Measurements from ENCODE around the gene CCDC17. TPM values are rescaled to one million over a fixed set of nuclear protein-coding genes. Genes with fewer than 3 reads are reported as not detected.

CCDC17 gene
- total and polyA plus RNA-seq, 2 of the 8 experiments (the other 6 are each of a cell fraction or from before 2014, with no cell fraction given) = 0.95 to 2.0 TPM

GRCh38 chr1:45604239-45604638, 19.6 kb downstream of the CCDC17 start:
- Histone ChIP-seq H3K23me2 (ENCODE audit: low read depth, low read length) (no peaks in the 10 kb centered on the region), H3K27me3 (replicated peaks in 1 of 4; ENCODE audit: control insufficient read depth in 3 of 4, extremely low read depth in 1 of 4, insufficient read depth in 3 of 4, low read length in 3 of 4) (no peaks in the 10 kb centered on the region), H3K14ac (ENCODE audit: insufficient read length) (no peak overlapping the region), H2AFZ (ENCODE audit: low read length) (no peak overlapping the region), H3K9ac (replicated peaks in 1 of 4; ENCODE audit: extremely low read depth in 1 of 4, low read depth in 3 of 4, low read length in 3 of 4) (no peak overlapping the region), H2BK5ac (ENCODE audit: low read depth, low read length) (no peak overlapping the region), H2BK120ac (replicated peaks; ENCODE audit: low read depth, low read length) (no peak overlapping the region), H3K79me2 (ENCODE audit: control insufficient read depth in 1 of 2, insufficient read depth in 2 of 2, low read length in 2 of 2) (peaks cover under 1 to 97% of the 10 kb centered on the region in 2 experiments), H3K27ac (ENCODE audit: low read depth, low read length) (no peak overlapping the region), H2AK5ac (ENCODE audit: low read depth, low read length) (no peak overlapping the region), H2BK12ac (ENCODE audit: low read depth, low read length) (no peak overlapping the region), H3K36me3 (ENCODE audit: control insufficient read depth in 2 of 4, insufficient read depth in 4 of 4, low read length in 3 of 4) (peaks cover 21 to 79% (median 58%) of the 10 kb centered on the region in 4 experiments; a peak in 7 of 8 replicates), H3K23ac (ENCODE audit: insufficient read length) (no peak overlapping the region), H3K56ac (replicated peaks; ENCODE audit: insufficient read length, low read depth, low read length) (no peak overlapping the region), H3K79me1 (ENCODE audit: low read depth, low read length) (peaks cover 2% of the 10 kb centered on the region), H4K91ac (replicated peaks; ENCODE audit: insufficient read length, low read length) (no peak overlapping the region), H2BK20ac (ENCODE audit: low read length) (no peak overlapping the region), H3K4ac (replicated peaks; ENCODE audit: insufficient read length, low read depth, low read length) (no peak overlapping the region), H3K9me3 (ENCODE audit: insufficient read depth in 2 of 2, low read depth in 1 of 2, low read length in 1 of 2) (no peaks in the 10 kb centered on the region), H3K4me2 (ENCODE audit: insufficient read depth in 1 of 2, low read depth in 2 of 2, low read length in 2 of 2) (no peak overlapping the region), H4K8ac (ENCODE audit: extremely low read depth, insufficient read depth, low read length) (no peak overlapping the region), H3K4me1 (replicated peaks in 1 of 4; ENCODE audit: control insufficient read depth in 3 of 4, insufficient read depth in 4 of 4, low read length in 3 of 4) (no peaks in the 10 kb centered on the region; a peak in 1 of 7 replicates), H3K18ac (ENCODE audit: extremely low read depth, low read length) (no peak overlapping the region), H3K4me3 (ENCODE audit: extremely low read depth in 1 of 4, insufficient read depth in 2 of 4, low read depth in 3 of 4, low read length in 4 of 4) (no peak overlapping the region), H4K20me1 (replicated peaks in 1 of 2; ENCODE audit: control insufficient read depth in 1 of 2, insufficient read depth in 2 of 2, low read length in 2 of 2) (peaks cover 13 to 26% of the 10 kb centered on the region in 2 experiments), H2BK15ac (ENCODE audit: low read length) (no peak overlapping the region), H4K5ac (ENCODE audit: insufficient read length, low read depth, low read length) (no peak overlapping the region)
- POLR2A ChIA-PET (ENCODE audit: partially characterized antibody) = interaction anchor here (0.8 to 10.9 kb wide), 7 partner anchors 9 to 82 kb away, joined by 3 to 90 read pairs (median 5); partner anchors contain the start of genes NASP and PRDX1
- no peak for FAIRE-seq
- WGBS, 2 experiments (ENCODE audit: extremely low coverage in 1 of 2, insufficient coverage in 1 of 2, insufficient read length in 1 of 2, insufficient replicate concordance in 2 of 2, low coverage in 1 of 2, low lambda C conversion rate in 2 of 2, missing lambda C conversion rate in 1 of 2) = 80% methylated on average over 2 of the region's 2 CpGs; no CpG with 5 or more reads in 1 of the 2 experiments
- CTCF ChIA-PET (ENCODE audit: partially characterized antibody) = interaction anchor here (0.9 to 1.1 kb wide), 2 partner anchors 20 to 29 kb away, joined by 3 read pairs; no protein-coding TSS in a partner anchor
- no peak for DNase-seq (ENCODE audit: low read depth in 1 of 2, low spot score in 2 of 2)
- TF ChIP-seq NRF1 (IDR thresholded peaks at IDR 0.05; ENCODE audit: low read depth, low read length) = no peak
